GM18517 (cell line): ENCODE data around the gene MAPRE3.

ENCODE experiments used
- ATAC-seq: cut with Tn5 transposase; IDR thresholded peaks from one replicate; pipeline ENCODE4 v1.9.1; 2021; ENCODE audit warnings: mild to moderate bottlenecking, moderate library complexity; ENCODE audit not compliant: unreplicated experiment

Gene MAPRE3

GRCh38 chr2:27010139-27010538 is 39.7 kb downstream of the MAPRE3 start:
- no peak for ATAC-seq

- ATAC-seq = no peak
Measured at GRCh38 chr2:27013738-27014137, 43.3 kb downstream of the MAPRE3 start.

GRCh38 chr2:27014771-27015433 is 44.5 kb downstream of the MAPRE3 start:
- no peak for ATAC-seq

GRCh38 chr2:27016801-27017325 is 46.4 kb downstream of the MAPRE3 start:
- ATAC-seq = no peak

GRCh38 chr2:27018142-27018541 is 47.7 kb downstream of the MAPRE3 start:
- ATAC-seq = no peak

- ATAC-seq = no peak
Measured at GRCh38 chr2:27019459-27019858, 49.0 kb downstream of the MAPRE3 start.

GRCh38 chr2:27019931-27020855 is 49.8 kb downstream of the MAPRE3 start:
- no peak for ATAC-seq

- ATAC-seq = no peak
Measured at GRCh38 chr2:27021253-27022049, 51.0 kb downstream of the MAPRE3 start.

GRCh38 chr2:27023740-27024139 is 53.3 kb downstream of the MAPRE3 start:
- no peak for ATAC-seq

GRCh38 chr2:27024188-27024587 is 53.8 kb downstream of the MAPRE3 start:
- ATAC-seq = no peak

- no peak for ATAC-seq
Measured at GRCh38 chr2:27024812-27025211, 54.4 kb downstream of the MAPRE3 start.

GRCh38 chr2:27025281-27025800 is 54.9 kb downstream of the MAPRE3 start:
- ATAC-seq = no peak

- ATAC-seq = no peak
Measured at GRCh38 chr2:27025861-27026851, 55.7 kb downstream of the MAPRE3 start.

- no peak for ATAC-seq
Measured at GRCh38 chr2:27027211-27027651, 56.8 kb downstream of the MAPRE3 start.

GRCh38 chr2:27029051-27029450 is 58.6 kb downstream of the MAPRE3 start:
- ATAC-seq = no peak

GRCh38 chr2:27032495-27033252 is 62.2 kb downstream of the MAPRE3 start, which contains the start of gene TMEM214:
Gene TMEM214 (plus strand): TSS chr2:27032965. CDS start chr2:27033016, 51 bp downstream.
- ATAC-seq = peak; percentile 86

GRCh38 chr2:27033253-27033852 is 62.9 kb downstream of the MAPRE3 start:
- ATAC-seq = peak; percentile 12

GRCh38 chr2:27038012-27038411 is 67.6 kb downstream of the MAPRE3 start:
- ATAC-seq = no peak
